HepG2 (cell line): Measurements from ENCODE around the gene SLC9A1. TPM values are rescaled to one million over a fixed set of nuclear protein-coding genes. Genes with fewer than 3 reads are reported as not detected.

Experiments used
- BORCS8-MEF2B ChIP-seq: sonication (generic); formaldehyde crosslinking; IDR thresholded peaks from 2 replicates; pipeline ENCODE4 v1.8.0; 2022; ENCODE audit warnings: mild to moderate bottlenecking, missing genetic modification reagents
- CENPT ChIP-seq: sonication (generic); formaldehyde crosslinking; IDR thresholded peaks from 2 replicates; pipeline ENCODE4 v1.8.0; 2022; ENCODE audit warnings: low read depth, mild to moderate bottlenecking, moderate library complexity, missing genetic modification reagents
- FIP1L1 ChIP-seq: fragments of 200-400 bp; formaldehyde crosslinking; IDR thresholded peaks from 2 replicates; pipeline ENCODE4 v1.6.1; 2018; ENCODE audit warnings: low read depth, mild to moderate bottlenecking, low read length, moderate library complexity, borderline replicate concordance; ENCODE audit not compliant: insufficient read depth
- SAFB2 ChIP-seq: sonication (generic); formaldehyde crosslinking; IDR thresholded peaks from 2 replicates; pipeline ENCODE4 v1.5.1; 2020; ENCODE audit warnings: missing genetic modification reagents, low read depth, mild to moderate bottlenecking, borderline replicate concordance
- TGIF2 ChIP-seq: IDR thresholded peaks from 2 replicates; pipeline ENCODE4 v1.6.1; 2016; ENCODE audit warnings: control low read depth, missing compliant biosample characterization
- ZNF562 ChIP-seq: sonication (generic); formaldehyde crosslinking; IDR thresholded peaks from 2 replicates; pipeline ENCODE4 v1.8.0; 2022; ENCODE audit warnings: missing genetic modification reagents, borderline replicate concordance
- ZNF563 ChIP-seq: sonication (generic); formaldehyde crosslinking; IDR thresholded peaks from 2 replicates; pipeline ENCODE4 v1.8.0; 2022; ENCODE audit warnings: mild to moderate bottlenecking, moderate library complexity, missing genetic modification reagents
- polyA plus RNA-seq, 8 experiments: library from polyadenylated mRNA; depleted of rRNA in 3 of 8; stranded (reverse) in 7 of 8; unstranded in 1 of 8; fragments of >200 nt; fragmentation: Illumina TruSeq in 4 of 8; extraction: Trizol in 4 of 8; gene quantifications; 2 replicates each; pipeline versions ENCODE4 v1.2.1 to v1.2.3, GENCODE V29; 2011 to 2016; ENCODE audit warnings: low read depth in 4 of 8, missing spikeins in 1 of 8, mixed read lengths in 1 of 8; ENCODE audit not compliant: insufficient read depth in 1 of 8
- total RNA-seq, 5 experiments: library from RNA; depleted of rRNA; stranded (reverse); fragments of >200 nt; fragmentation: Illumina TruSeq; extraction: Trizol; gene quantifications; 2 replicates each; pipeline ENCODE4 v1.2.3, GENCODE V29; 2016; ENCODE audit warnings: low read depth in 1 of 5
- TF ChIP-seq, protein P1 (sequence below): sonication (generic); formaldehyde crosslinking; IDR thresholded peaks from 2 replicates; pipeline ENCODE4 v1.4.0; 2020; ENCODE audit warnings: missing genetic modification reagents, mild to moderate bottlenecking, borderline replicate concordance
- TF ChIP-seq, protein P2 (sequence below): sonication (generic); formaldehyde crosslinking; IDR thresholded peaks from 2 replicates; pipeline ENCODE4 v1.4.0; 2020; ENCODE audit warnings: missing genetic modification reagents, borderline replicate concordance
- TF ChIP-seq, protein P3 (sequence below): sonication (generic); formaldehyde crosslinking; IDR thresholded peaks from 2 replicates; pipeline ENCODE4 v1.5.1; 2020; ENCODE audit warnings: mild to moderate bottlenecking, missing genetic modification reagents
- TF ChIP-seq, protein P4 (sequence below): sonication (generic); formaldehyde crosslinking; IDR thresholded peaks from 2 replicates; pipeline ENCODE4 v1.4.0; 2020; ENCODE audit warnings: missing genetic modification reagents

Gene SLC9A1
- total and polyA plus RNA-seq, 2 of the 13 experiments (the other 11 are each of a cell fraction or from before 2014, with no cell fraction given): 1.4 to 2.9 TPM

DNA sequence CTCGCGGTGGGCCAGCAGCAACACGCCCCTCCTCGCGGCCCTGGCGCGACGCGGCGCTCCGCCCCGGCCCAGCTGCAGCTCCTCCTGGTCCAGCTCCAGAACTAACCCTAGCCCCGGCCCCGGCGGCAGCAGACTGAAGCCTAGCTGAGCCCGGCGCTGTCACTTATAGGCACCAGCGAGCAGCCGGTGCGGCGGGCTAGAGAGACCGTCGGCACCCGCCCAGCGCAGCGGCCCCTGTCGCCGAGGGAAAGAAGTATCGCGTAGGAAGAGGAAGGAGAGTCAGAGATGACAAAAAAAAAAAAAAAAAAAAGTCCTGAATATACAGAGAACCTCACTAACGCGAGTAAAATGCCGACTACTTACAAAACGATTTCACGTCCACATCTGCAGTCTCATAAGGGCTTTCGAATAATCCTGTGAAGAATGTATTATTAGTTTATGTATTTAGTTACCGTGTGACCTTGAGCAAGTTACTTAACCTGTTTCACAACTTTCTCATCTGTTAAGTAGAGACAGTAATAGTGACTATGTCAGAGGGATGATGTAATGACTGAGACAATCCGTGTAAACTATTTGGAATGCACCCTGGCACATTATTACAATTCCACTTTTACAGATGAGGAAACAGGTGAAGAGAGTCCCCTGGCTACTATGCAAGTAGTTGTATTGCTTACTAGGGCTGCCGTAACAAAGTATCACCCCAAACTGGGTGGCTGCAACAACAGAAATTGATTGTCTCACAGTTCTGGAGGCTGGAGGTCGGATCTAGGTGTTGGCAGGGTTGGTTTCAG, at the start of gene SLC9A1 (continued):
- TF ChIP-seq, protein P1, sequence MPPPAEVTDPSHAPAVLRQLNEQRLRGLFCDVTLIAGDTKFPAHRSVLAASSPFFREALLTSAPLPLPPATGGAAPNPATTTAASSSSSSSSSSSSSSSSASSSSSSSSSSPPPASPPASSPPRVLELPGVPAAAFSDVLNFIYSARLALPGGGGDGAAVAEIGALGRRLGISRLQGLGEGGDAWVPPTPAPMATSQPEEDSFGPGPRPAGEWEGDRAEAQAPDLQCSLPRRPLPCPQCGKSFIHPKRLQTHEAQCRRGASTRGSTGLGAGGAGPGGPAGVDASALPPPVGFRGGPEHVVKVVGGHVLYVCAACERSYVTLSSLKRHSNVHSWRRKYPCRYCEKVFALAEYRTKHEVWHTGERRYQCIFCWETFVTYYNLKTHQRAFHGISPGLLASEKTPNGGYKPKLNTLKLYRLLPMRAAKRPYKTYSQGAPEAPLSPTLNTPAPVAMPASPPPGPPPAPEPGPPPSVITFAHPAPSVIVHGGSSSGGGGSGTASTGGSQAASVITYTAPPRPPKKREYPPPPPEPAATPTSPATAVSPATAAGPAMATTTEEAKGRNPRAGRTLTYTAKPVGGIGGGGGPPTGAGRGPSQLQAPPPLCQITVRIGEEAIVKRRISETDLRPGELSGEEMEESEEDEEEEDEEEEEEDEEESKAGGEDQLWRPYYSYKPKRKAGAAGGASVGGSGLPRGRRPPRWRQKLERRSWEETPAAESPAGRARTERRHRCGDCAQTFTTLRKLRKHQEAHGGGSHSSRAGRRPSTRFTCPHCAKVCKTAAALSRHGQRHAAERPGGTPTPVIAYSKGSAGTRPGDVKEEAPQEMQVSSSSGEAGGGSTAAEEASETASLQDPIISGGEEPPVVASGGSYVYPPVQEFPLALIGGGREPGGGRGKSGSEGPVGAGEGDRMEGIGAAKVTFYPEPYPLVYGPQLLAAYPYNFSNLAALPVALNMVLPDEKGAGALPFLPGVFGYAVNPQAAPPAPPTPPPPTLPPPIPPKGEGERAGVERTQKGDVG (CRISPR knock-in tag): peak; percentile 72; the same call in 1 of the 2 replicates
- TF ChIP-seq BORCS8-MEF2B: peak; percentile 93
- TF ChIP-seq ZNF563 (CRISPR knock-in tag): no peak; the same call in 1 of the 2 replicates
- no peak; the same call in 1 of the 2 replicates for TF ChIP-seq SAFB2 (CRISPR knock-in tag)
- 0 out of 2 replicates have a peak, but pooled peaks have one; percentile 64 for TF ChIP-seq TGIF2 (CRISPR knock-in tag)
- 0 out of 2 replicates have a peak, but pooled peaks have one; percentile 37 for TF ChIP-seq CENPT (CRISPR knock-in tag)
- TF ChIP-seq, protein P2, sequence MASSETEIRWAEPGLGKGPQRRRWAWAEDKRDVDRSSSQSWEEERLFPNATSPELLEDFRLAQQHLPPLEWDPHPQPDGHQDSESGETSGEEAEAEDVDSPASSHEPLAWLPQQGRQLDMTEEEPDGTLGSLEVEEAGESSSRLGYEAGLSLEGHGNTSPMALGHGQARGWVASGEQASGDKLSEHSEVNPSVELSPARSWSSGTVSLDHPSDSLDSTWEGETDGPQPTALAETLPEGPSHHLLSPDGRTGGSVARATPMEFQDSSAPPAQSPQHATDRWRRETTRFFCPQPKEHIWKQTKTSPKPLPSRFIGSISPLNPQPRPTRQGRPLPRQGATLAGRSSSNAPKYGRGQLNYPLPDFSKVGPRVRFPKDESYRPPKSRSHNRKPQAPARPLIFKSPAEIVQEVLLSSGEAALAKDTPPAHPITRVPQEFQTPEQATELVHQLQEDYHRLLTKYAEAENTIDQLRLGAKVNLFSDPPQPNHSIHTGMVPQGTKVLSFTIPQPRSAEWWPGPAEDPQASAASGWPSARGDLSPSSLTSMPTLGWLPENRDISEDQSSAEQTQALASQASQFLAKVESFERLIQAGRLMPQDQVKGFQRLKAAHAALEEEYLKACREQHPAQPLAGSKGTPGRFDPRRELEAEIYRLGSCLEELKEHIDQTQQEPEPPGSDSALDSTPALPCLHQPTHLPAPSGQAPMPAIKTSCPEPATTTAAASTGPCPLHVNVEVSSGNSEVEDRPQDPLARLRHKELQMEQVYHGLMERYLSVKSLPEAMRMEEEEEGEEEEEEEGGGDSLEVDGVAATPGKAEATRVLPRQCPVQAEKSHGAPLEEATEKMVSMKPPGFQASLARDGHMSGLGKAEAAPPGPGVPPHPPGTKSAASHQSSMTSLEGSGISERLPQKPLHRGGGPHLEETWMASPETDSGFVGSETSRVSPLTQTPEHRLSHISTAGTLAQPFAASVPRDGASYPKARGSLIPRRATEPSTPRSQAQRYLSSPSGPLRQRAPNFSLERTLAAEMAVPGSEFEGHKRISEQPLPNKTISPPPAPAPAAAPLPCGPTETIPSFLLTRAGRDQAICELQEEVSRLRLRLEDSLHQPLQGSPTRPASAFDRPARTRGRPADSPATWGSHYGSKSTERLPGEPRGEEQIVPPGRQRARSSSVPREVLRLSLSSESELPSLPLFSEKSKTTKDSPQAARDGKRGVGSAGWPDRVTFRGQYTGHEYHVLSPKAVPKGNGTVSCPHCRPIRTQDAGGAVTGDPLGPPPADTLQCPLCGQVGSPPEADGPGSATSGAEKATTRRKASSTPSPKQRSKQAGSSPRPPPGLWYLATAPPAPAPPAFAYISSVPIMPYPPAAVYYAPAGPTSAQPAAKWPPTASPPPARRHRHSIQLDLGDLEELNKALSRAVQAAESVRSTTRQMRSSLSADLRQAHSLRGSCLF (CRISPR knock-in tag): peak; percentile 87; the same call in 1 of the 2 replicates
- TF ChIP-seq FIP1L1: no peak
- TF ChIP-seq, protein P3, sequence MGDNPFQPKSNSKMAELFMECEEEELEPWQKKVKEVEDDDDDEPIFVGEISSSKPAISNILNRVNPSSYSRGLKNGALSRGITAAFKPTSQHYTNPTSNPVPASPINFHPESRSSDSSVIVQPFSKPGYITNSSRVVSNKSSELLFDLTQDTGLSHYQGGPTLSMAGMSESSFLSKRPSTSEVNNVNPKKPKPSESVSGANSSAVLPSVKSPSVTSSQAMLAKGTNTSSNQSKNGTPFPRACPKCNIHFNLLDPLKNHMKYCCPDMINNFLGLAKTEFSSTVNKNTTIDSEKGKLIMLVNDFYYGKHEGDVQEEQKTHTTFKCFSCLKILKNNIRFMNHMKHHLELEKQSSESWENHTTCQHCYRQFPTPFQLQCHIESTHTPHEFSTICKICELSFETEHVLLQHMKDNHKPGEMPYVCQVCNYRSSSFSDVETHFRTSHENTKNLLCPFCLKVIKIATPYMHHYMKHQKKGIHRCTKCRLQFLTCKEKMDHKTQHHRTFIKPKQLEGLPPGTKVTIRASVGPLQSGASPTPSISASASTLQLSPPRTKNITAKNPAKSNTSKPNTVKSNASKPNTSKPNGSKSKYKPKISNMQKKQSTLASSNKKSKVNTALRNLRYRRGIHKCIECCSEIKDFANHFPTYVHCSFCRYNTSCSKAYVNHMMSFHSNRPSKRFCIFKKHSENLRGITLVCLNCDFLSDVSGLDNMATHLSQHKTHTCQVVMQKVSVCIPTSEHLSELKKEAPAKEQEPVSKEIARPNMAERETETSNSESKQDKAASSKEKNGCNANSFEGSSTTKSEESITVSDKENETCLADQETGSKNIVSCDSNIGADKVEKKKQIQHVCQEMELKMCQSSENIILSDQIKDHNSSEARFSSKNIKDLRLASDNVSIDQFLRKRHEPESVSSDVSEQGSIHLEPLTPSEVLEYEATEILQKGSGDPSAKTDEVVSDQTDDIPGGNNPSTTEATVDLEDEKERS (CRISPR knock-in tag): peak; percentile 78; the same call in 1 of the 2 replicates
- no peak for TF ChIP-seq ZNF562
- TF ChIP-seq, protein P4, sequence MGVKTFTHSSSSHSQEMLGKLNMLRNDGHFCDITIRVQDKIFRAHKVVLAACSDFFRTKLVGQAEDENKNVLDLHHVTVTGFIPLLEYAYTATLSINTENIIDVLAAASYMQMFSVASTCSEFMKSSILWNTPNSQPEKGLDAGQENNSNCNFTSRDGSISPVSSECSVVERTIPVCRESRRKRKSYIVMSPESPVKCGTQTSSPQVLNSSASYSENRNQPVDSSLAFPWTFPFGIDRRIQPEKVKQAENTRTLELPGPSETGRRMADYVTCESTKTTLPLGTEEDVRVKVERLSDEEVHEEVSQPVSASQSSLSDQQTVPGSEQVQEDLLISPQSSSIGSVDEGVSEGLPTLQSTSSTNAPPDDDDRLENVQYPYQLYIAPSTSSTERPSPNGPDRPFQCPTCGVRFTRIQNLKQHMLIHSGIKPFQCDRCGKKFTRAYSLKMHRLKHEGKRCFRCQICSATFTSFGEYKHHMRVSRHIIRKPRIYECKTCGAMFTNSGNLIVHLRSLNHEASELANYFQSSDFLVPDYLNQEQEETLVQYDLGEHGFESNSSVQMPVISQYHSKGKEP (CRISPR knock-in tag): peak; percentile 59; the same call in 1 of the 2 replicates
